Astrocyte (in vitro differentiated cells and primary cell): Measurements from ENCODE around the gene TGM2. TPM values are rescaled to one million over a fixed set of nuclear protein-coding genes. Genes with fewer than 3 reads are reported as not detected.

Experiments
- DNase-seq: peaks from one replicate; pipeline ENCODE4 v3.0.0-alpha.2; 2010; ENCODE audit warnings: low read depth
- FAIRE-seq: peaks from 2 replicates; lab custom pipeline; 2011; peaks lifted over from hg19 to GRCh38; lab: Jason Lieb, UNC
- H2AFZ ChIP-seq: 2 replicates; pipeline ENCODE4 v1.6.0; 2012; ENCODE audit warnings: low read depth, low read length, inconsistent platforms
- H3K27ac ChIP-seq: 2 replicates; pipeline ENCODE4 v1.5.1; 2011; ENCODE audit warnings: low read depth, low read length, inconsistent platforms
- H3K27me3 ChIP-seq: 2 replicates; pipeline ENCODE4 v1.6.0; 2011; ENCODE audit warnings: low read length, inconsistent platforms; ENCODE audit not compliant: insufficient read depth
- H3K36me3 ChIP-seq: 2 replicates; pipeline ENCODE4 v1.5.1; 2011; ENCODE audit warnings: low read length, inconsistent platforms; ENCODE audit not compliant: insufficient read depth
- H3K4me1 ChIP-seq: 2 replicates; pipeline ENCODE4 v1.5.1; 2011; ENCODE audit warnings: low read length, inconsistent platforms; ENCODE audit not compliant: insufficient read depth
- H3K4me2 ChIP-seq: 2 replicates; pipeline ENCODE4 v1.6.0; 2012; ENCODE audit warnings: low read length, inconsistent platforms
- H3K4me3 ChIP-seq: 2 replicates; pipeline ENCODE4 v1.5.1; 2011; ENCODE audit warnings: low read depth, mild to moderate bottlenecking, low read length, inconsistent platforms; ENCODE audit not compliant: insufficient read depth
- H3K79me2 ChIP-seq: 2 replicates; pipeline ENCODE4 v1.6.0; 2012; ENCODE audit warnings: mild to moderate bottlenecking, low read length, inconsistent platforms; ENCODE audit not compliant: insufficient read depth
- H3K9ac ChIP-seq: 2 replicates; pipeline ENCODE4 v1.6.0; 2012; ENCODE audit warnings: mild to moderate bottlenecking, low read length, inconsistent platforms
- H3K9me3 ChIP-seq: 2 replicates; pipeline ENCODE4 v1.5.1; 2012; ENCODE audit warnings: low read depth, mild to moderate bottlenecking, low read length, inconsistent platforms; ENCODE audit not compliant: insufficient read depth
- H4K20me1 ChIP-seq: 2 replicates; pipeline ENCODE4 v1.6.0; 2012; ENCODE audit warnings: low read length, inconsistent platforms; ENCODE audit not compliant: insufficient read depth
- H3K27ac Mint-ChIP-seq: one replicate; pipeline ENCODE4 v1.8.0; 2021; ENCODE audit warnings: mild to moderate bottlenecking, mixed read lengths; ENCODE audit not compliant: unreplicated experiment
- H3K27me3 Mint-ChIP-seq: one replicate; pipeline ENCODE4 v1.8.0; 2021; ENCODE audit warnings: low read depth, mixed read lengths; ENCODE audit not compliant: unreplicated experiment
- H3K36me3 Mint-ChIP-seq: one replicate; pipeline ENCODE4 v1.8.0; 2021; ENCODE audit warnings: low read depth, mixed read lengths; ENCODE audit not compliant: unreplicated experiment
- H3K4me1 Mint-ChIP-seq: one replicate; pipeline ENCODE4 v1.8.0; 2021; ENCODE audit warnings: low read depth, mixed read lengths; ENCODE audit not compliant: unreplicated experiment
- H3K4me3 Mint-ChIP-seq: one replicate; pipeline ENCODE4 v1.8.0; 2021; ENCODE audit warnings: mild to moderate bottlenecking, moderate library complexity, mixed read lengths; ENCODE audit not compliant: unreplicated experiment
- H3K9me3 Mint-ChIP-seq: one replicate; pipeline ENCODE4 v1.8.0; 2021; ENCODE audit warnings: mild to moderate bottlenecking, mixed read lengths; ENCODE audit not compliant: unreplicated experiment
- CTCF ChIP-seq: IDR thresholded peaks from 2 replicates; pipeline ENCODE4 v1.5.1; 2011; ENCODE audit warnings: low read depth, mild to moderate bottlenecking, inconsistent platforms, low read length, moderate library complexity; ENCODE audit not compliant: insufficient read depth
- EZH2 ChIP-seq: IDR thresholded peaks from 2 replicates; pipeline ENCODE4 v1.6.1; 2012; ENCODE audit warnings: mild to moderate bottlenecking, low read length, inconsistent platforms; ENCODE audit not compliant: insufficient read depth
- total RNA-seq: library from RNA; stranded (reverse); gene quantifications from 2 replicates; pipeline ENCODE4 v1.2.1, GENCODE V29; 2021

TGM2 gene
- total RNA-seq, 1 donor from 2014 or later, result 98.9 TPM

GRCh38 chr20:38152175-38152620 is 12.9 kb downstream of the TGM2 start:
- Histone ChIP-seq H2AFZ (peak overlapping the region; percentile 22), H3K9me3 (no peaks in the 10 kb centered on the region), H3K4me2 (peak overlapping the region; percentile 60), H3K27ac (peak overlapping the region; percentile 70), H3K27me3 (no peaks in the 10 kb centered on the region), H3K36me3 (peaks cover 40% of the 10 kb centered on the region), H4K20me1 (no peaks in the 10 kb centered on the region), H3K9ac (peak overlapping the region; percentile 52), H3K4me3 (no peak overlapping the region), H3K79me2 (no peaks in the 10 kb centered on the region), H3K4me1 (peaks cover 30% of the 10 kb centered on the region)
- H3K27me3 Mint-ChIP-seq, result no peaks in the 10 kb centered on the region
- FAIRE-seq (no peak), DNase-seq (no peak)
- H3K4me1 Mint-ChIP-seq, result peaks cover 9% of the 10 kb centered on the region
- peaks cover 7% of the 10 kb centered on the region for H3K9me3 Mint-ChIP-seq
- TF ChIP-seq CTCF, result no peak
- no peak for TF ChIP-seq EZH2
- H3K4me3 Mint-ChIP-seq, result no peak overlapping the region
- peak overlapping the region; percentile 66 for H3K27ac Mint-ChIP-seq
- peaks cover 11% of the 10 kb centered on the region for H3K36me3 Mint-ChIP-seq

GRCh38 chr20:38151455-38151854 is 13.6 kb downstream of the TGM2 start:
- Mint-ChIP-seq H3K9me3 (peaks cover 7% of the 10 kb centered on the region), H3K4me1 (peaks cover 9% of the 10 kb centered on the region), H3K27me3 (no peaks in the 10 kb centered on the region), H3K27ac (no peak overlapping the region), H3K36me3 (peaks cover 14% of the 10 kb centered on the region), H3K4me3 (no peak overlapping the region)
- Histone ChIP-seq H3K27me3 (no peaks in the 10 kb centered on the region), H3K9me3 (no peaks in the 10 kb centered on the region), H3K4me1 (peaks cover 30% of the 10 kb centered on the region), H4K20me1 (no peaks in the 10 kb centered on the region), H3K4me2 (no peak overlapping the region), H3K4me3 (no peak overlapping the region), H3K27ac (no peak overlapping the region), H3K79me2 (no peaks in the 10 kb centered on the region), H2AFZ (no peak overlapping the region), H3K36me3 (peaks cover 43% of the 10 kb centered on the region), H3K9ac (peak overlapping the region; percentile 52)
- FAIRE-seq (no peak), DNase-seq (no peak)
- TF ChIP-seq CTCF (no peak), EZH2 (no peak)

GRCh38 chr20:38150335-38151170 is 14.5 kb downstream of the TGM2 start:
- Histone ChIP-seq H4K20me1 (no peaks in the 10 kb centered on the region), H3K27me3 (no peaks in the 10 kb centered on the region), H3K9me3 (no peaks in the 10 kb centered on the region), H3K4me1 (peaks cover 30% of the 10 kb centered on the region), H3K79me2 (no peaks in the 10 kb centered on the region), H2AFZ (no peak overlapping the region), H3K4me3 (no peak overlapping the region), H3K9ac (no peak overlapping the region), H3K27ac (no peak overlapping the region), H3K36me3 (peaks cover 47% of the 10 kb centered on the region), H3K4me2 (no peak overlapping the region)
- H3K4me1 Mint-ChIP-seq, result peaks cover 9% of the 10 kb centered on the region
- no peak overlapping the region for H3K4me3 Mint-ChIP-seq
- no peak overlapping the region for H3K27ac Mint-ChIP-seq
- H3K27me3 Mint-ChIP-seq, result no peaks in the 10 kb centered on the region
- no peak for DNase-seq
- H3K36me3 Mint-ChIP-seq, result peaks cover 14% of the 10 kb centered on the region
- TF ChIP-seq EZH2 (no peak), CTCF (no peak)
- no peak for FAIRE-seq
- H3K9me3 Mint-ChIP-seq, result peaks cover 7% of the 10 kb centered on the region
